HG03571 (cell line): ENCODE results near the gene CTRB1.
"Not testable (repeated sequence)": the region's sequence is repeated elsewhere in the genome, so short reads cannot be mapped to it uniquely, and the experiment has no call there.

Experiments used
- ATAC-seq: cut with Tn5 transposase; IDR thresholded peaks from one replicate; pipeline ENCODE4 v1.9.1; 2021; ENCODE audit not compliant: unreplicated experiment

The CTRB1 gene

GRCh38 chr16:75267631-75268264 is 49.0 kb downstream of the CTRB1 start:
- ATAC-seq = no peak

- ATAC-seq = not testable (repeated sequence)
Measured at GRCh38 chr16:75269358-75269757, 50.6 kb downstream of the CTRB1 start.

- no peak for ATAC-seq
Measured at GRCh38 chr16:75271441-75272096, 52.8 kb downstream of the CTRB1 start.

GRCh38 chr16:75272097-75272551 is 53.3 kb downstream of the CTRB1 start:
- no peak for ATAC-seq

GRCh38 chr16:75272629-75273028 is 53.8 kb downstream of the CTRB1 start:
- ATAC-seq = not testable (repeated sequence)

GRCh38 chr16:75273054-75273925 is 54.5 kb downstream of the CTRB1 start:
- ATAC-seq = no peak
